Measurements from ENCODE around the gene MFAP3.

The MFAP3 gene

DNA sequence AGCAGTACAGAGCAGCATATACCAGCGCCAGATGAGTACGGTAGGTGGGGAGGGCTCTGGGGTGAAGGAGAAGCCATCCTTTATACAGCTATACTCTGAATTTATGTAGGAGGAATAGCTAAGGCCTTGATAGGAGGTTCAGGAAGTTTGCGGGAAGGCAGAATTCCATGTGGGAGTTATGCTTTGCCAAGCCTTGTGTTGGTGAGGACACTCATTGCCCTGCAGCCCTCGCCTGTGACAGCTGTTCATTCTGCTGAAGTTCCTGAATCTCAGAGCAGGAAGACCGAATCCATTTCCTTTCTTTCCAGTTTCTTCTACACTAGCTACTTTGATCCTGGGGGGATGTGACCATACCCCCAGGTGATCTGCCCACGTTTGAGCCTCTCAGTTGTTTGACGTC, 7.7 kb downstream of the MFAP3 start:
- no peak overlapping the region for H3K27ac ChIP-seq (ENCODE audit: insufficient read depth, low read length, poor library complexity, severe bottlenecking)
- H3K9me3 ChIP-seq (ENCODE audit: control insufficient read depth, low read length) = no peaks in the 10 kb centered on the region
- no peaks in the 10 kb centered on the region for H3K4me1 ChIP-seq (ENCODE audit: control insufficient read depth, insufficient read depth, low read length, poor library complexity, severe bottlenecking)
- no peaks in the 10 kb centered on the region for H3K27me3 ChIP-seq (replicated peaks; ENCODE audit: control insufficient read depth, insufficient read depth, low read length, poor library complexity, severe bottlenecking)
- H3K36me3 ChIP-seq (ENCODE audit: control insufficient read depth, insufficient read depth, low read length) = peaks cover 5% of the 10 kb centered on the region
- DNase-seq = no peak
- no peak overlapping the region for H3K4me3 ChIP-seq (ENCODE audit: insufficient read depth, low read depth, low read length, poor library complexity, severe bottlenecking)

DNA sequence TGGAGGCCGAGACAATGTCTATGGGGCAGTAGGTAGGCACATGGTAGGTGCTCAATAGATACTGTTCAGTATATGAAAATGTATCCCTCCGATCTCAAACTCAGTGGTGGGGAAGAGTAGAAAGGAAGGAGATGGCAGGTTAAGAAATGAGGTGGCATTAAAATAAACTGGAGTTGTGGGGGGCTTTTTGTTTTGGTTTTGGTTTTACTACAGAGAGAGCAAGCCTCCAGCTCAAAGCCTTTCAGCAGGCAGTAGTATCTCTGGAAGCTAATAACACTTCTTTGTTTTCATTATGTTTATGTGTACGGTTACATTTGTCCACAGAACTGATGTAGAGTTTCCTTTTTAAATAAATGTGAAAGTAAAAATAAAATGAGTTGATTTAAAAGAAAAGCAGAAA, 8.6 kb downstream of the MFAP3 start:
- Histone ChIP-seq H3K9me3 (ENCODE audit: control insufficient read depth, low read length) (no peaks in the 10 kb centered on the region), H3K36me3 (ENCODE audit: control insufficient read depth, insufficient read depth, low read length) (peaks cover 5% of the 10 kb centered on the region), H3K27ac (ENCODE audit: insufficient read depth, low read length, poor library complexity, severe bottlenecking) (no peak overlapping the region), H3K4me3 (ENCODE audit: insufficient read depth, low read depth, low read length, poor library complexity, severe bottlenecking) (no peak overlapping the region), H3K27me3 (replicated peaks; ENCODE audit: control insufficient read depth, insufficient read depth, low read length, poor library complexity, severe bottlenecking) (no peaks in the 10 kb centered on the region), H3K4me1 (ENCODE audit: control insufficient read depth, insufficient read depth, low read length, poor library complexity, severe bottlenecking) (no peaks in the 10 kb centered on the region)
- DNase-seq = no peak

DNA sequence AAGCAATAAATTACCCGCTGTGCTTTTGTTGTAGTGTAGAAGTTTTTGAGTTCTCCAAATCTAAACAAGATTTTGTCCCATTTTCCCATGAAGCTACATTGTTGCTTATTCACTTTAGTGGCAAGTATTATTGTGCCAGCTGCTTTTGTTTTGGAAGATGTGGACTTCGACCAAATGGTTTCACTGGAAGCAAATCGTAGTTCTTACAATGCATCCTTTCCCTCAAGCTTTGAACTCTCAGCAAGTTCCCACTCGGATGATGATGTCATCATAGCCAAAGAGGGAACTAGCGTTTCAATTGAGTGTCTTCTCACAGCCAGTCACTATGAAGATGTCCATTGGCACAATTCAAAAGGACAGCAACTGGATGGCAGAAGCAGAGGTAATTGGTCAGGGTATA, 10.9 kb downstream of the MFAP3 start:
- no peak for DNase-seq
- H3K4me1 ChIP-seq (ENCODE audit: control insufficient read depth, insufficient read depth, low read length, poor library complexity, severe bottlenecking) = no peaks in the 10 kb centered on the region
- H3K9me3 ChIP-seq (ENCODE audit: control insufficient read depth, low read length) = no peaks in the 10 kb centered on the region
- H3K36me3 ChIP-seq (ENCODE audit: control insufficient read depth, insufficient read depth, low read length) = peaks cover 15% of the 10 kb centered on the region
- no peaks in the 10 kb centered on the region for H3K27me3 ChIP-seq (replicated peaks; ENCODE audit: control insufficient read depth, insufficient read depth, low read length, poor library complexity, severe bottlenecking)
- no peak overlapping the region for H3K27ac ChIP-seq (ENCODE audit: insufficient read depth, low read length, poor library complexity, severe bottlenecking)
- no peak overlapping the region for H3K4me3 ChIP-seq (ENCODE audit: insufficient read depth, low read depth, low read length, poor library complexity, severe bottlenecking)

DNA sequence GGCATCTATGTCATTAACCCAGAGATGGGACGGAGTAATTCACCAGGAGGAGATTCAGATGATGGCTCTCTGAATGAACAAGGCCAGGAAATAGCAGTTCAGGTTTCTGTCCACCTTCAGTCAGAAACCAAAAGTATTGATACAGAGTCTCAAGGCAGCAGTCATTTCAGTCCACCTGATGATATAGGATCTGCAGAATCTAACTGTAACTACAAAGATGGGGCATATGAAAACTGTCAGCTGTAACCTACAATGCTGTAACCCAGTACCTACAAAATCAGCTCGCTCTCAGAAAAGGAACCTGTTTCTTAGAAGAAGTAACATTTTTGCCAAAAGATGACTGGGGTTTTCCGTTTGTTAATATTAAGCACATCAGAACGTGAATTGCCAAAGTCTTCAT, 14.7 kb downstream of the MFAP3 start:
- no peaks in the 10 kb centered on the region for H3K27me3 ChIP-seq (replicated peaks; ENCODE audit: control insufficient read depth, insufficient read depth, low read length, poor library complexity, severe bottlenecking)
- H3K36me3 ChIP-seq (ENCODE audit: control insufficient read depth, insufficient read depth, low read length) = peaks cover 10% of the 10 kb centered on the region
- no peak for DNase-seq
- no peak overlapping the region for H3K4me3 ChIP-seq (ENCODE audit: insufficient read depth, low read depth, low read length, poor library complexity, severe bottlenecking)
- no peaks in the 10 kb centered on the region for H3K4me1 ChIP-seq (ENCODE audit: control insufficient read depth, insufficient read depth, low read length, poor library complexity, severe bottlenecking)
- H3K27ac ChIP-seq (ENCODE audit: insufficient read depth, low read length, poor library complexity, severe bottlenecking) = no peak overlapping the region
- H3K9me3 ChIP-seq (ENCODE audit: control insufficient read depth, low read length) = no peaks in the 10 kb centered on the region

DNA sequence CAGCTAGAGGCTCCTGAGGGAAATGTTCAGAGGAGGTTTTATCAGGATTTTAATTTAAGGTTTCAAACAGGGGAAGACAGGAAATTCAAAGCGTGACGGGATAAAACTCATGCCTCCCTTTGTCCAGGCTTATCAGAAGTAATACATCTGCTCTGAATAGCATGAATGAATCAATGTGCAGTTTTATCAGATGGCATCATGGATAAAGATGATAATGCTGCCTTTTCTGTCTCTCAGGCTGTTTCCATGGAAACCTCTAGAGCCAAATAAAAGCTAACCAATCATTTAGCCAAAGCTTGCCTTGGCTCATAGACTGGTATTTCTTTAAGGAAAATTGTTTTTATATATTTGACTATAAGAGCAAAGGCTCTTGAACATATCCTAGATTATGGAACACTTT, 16.4 kb downstream of the MFAP3 start:
- no peak overlapping the region for H3K4me3 ChIP-seq (ENCODE audit: insufficient read depth, low read depth, low read length, poor library complexity, severe bottlenecking)
- peaks cover 10% of the 10 kb centered on the region for H3K36me3 ChIP-seq (ENCODE audit: control insufficient read depth, insufficient read depth, low read length)
- no peak overlapping the region for H3K27ac ChIP-seq (ENCODE audit: insufficient read depth, low read length, poor library complexity, severe bottlenecking)
- H3K4me1 ChIP-seq (ENCODE audit: control insufficient read depth, insufficient read depth, low read length, poor library complexity, severe bottlenecking) = no peaks in the 10 kb centered on the region
- no peak for DNase-seq
- H3K9me3 ChIP-seq (ENCODE audit: control insufficient read depth, low read length) = no peaks in the 10 kb centered on the region
- H3K27me3 ChIP-seq (replicated peaks; ENCODE audit: control insufficient read depth, insufficient read depth, low read length, poor library complexity, severe bottlenecking) = no peaks in the 10 kb centered on the region

DNA sequence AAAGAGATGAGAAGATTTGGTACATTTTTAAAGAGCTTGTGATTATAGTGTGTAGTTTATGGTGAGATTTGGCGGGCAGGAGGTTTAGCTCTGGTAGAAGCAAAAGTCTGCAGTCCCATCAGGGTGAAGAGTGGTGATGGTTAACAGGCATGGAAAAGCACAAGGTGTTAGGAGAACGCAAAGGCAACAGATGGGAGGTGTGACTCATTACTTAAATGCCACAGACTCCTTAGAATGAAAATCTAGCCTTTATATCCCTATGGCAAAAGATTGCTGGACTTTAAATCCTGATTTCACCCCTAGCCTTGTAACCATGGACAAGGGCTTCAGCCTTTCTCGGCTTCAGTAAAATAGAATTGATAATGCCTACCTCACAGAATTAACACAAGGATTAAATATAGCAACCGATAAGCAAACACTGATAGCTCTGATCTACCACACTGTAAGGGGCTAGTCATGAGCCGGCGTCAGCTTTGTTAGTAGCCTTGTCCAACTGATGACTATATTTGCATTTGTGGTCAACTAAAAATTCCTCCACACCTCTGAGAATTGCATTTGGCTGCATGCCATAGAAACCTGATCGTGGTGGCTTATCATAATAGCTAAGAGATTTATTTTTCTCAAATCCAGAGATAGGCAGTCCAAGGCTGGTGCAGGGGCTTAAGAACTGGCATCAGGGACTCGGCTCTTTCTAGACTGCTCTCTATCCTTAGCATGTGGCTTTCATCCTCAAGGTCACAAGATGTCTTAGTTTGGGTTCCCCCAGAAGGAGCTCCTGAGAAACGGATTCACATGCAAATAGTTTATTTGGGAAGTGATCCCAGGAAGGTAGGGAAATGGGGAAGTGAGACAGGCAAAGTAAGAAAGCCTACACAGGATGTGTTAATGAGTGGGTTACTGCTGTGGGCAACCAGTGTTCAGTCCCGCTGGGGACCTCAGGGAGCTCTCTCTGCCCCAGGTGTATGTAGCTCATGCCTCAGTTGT, 19.6 kb downstream of the MFAP3 start:
- Histone ChIP-seq H3K36me3 (ENCODE audit: control insufficient read depth, insufficient read depth, low read length) (peaks cover 7% of the 10 kb centered on the region), H3K9me3 (ENCODE audit: control insufficient read depth, low read length) (no peaks in the 10 kb centered on the region), H3K4me1 (ENCODE audit: control insufficient read depth, insufficient read depth, low read length, poor library complexity, severe bottlenecking) (no peaks in the 10 kb centered on the region), H3K4me3 (ENCODE audit: insufficient read depth, low read depth, low read length, poor library complexity, severe bottlenecking) (no peak overlapping the region), H3K27ac (ENCODE audit: insufficient read depth, low read length, poor library complexity, severe bottlenecking) (no peak overlapping the region), H3K27me3 (replicated peaks; ENCODE audit: control insufficient read depth, insufficient read depth, low read length, poor library complexity, severe bottlenecking) (no peaks in the 10 kb centered on the region)
- DNase-seq = no peak

DNA sequence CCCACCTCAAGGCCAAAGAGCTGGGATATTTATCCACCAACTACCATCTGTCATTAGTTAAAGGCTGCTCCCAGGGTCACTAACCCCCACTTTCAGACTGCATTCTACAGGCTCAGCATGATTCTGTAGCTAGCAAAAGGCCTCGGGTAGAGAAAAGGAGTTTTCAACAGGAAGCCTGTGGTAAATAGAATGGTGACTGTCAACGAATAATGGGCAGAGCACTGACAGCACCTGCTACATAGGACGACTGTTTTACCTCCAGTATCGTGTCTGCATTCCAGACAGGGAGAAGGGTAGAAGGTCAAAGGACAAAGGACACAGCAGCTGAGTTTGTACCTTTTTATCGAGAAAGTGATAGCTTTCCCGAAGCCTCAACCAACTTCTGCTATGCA, 20.3 kb downstream of the MFAP3 start:
- H3K9me3 ChIP-seq (ENCODE audit: control insufficient read depth, low read length) = no peaks in the 10 kb centered on the region
- H3K36me3 ChIP-seq (ENCODE audit: control insufficient read depth, insufficient read depth, low read length) = no peaks in the 10 kb centered on the region
- H3K4me3 ChIP-seq (ENCODE audit: insufficient read depth, low read depth, low read length, poor library complexity, severe bottlenecking) = no peak overlapping the region

DNA sequence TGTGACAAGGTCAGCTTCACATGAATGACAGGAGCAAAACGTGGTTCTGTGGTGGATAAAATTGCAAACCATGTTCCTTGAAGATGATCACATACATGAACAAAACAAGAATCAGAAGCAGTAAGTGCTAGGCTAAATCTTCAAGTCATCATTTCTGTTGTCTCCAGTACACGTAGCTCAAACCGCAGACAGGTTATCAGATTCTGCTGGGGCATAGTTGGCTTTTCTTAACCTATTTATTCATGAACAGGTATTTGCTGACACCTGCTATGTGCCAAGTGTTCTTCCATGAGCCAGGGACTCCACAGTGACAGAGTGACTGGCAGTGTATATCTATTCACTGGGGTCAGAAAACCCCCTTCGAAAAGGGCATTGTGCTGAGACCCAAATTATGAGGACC, 20.8 kb downstream of the MFAP3 start:
- no peak overlapping the region for H3K27ac ChIP-seq (ENCODE audit: insufficient read depth, low read length, poor library complexity, severe bottlenecking)
- H3K4me3 ChIP-seq (ENCODE audit: insufficient read depth, low read depth, low read length, poor library complexity, severe bottlenecking) = no peak overlapping the region
- no peaks in the 10 kb centered on the region for H3K9me3 ChIP-seq (ENCODE audit: control insufficient read depth, low read length)
- DNase-seq = no peak
- H3K4me1 ChIP-seq (ENCODE audit: control insufficient read depth, insufficient read depth, low read length, poor library complexity, severe bottlenecking) = no peaks in the 10 kb centered on the region
- no peaks in the 10 kb centered on the region for H3K36me3 ChIP-seq (ENCODE audit: control insufficient read depth, insufficient read depth, low read length)
- no peaks in the 10 kb centered on the region for H3K27me3 ChIP-seq (replicated peaks; ENCODE audit: control insufficient read depth, insufficient read depth, low read length, poor library complexity, severe bottlenecking)

More for the DNA sequence above, 20.3 kb downstream of the MFAP3 start:
- Histone ChIP-seq H3K27ac (ENCODE audit: insufficient read depth, low read length, poor library complexity, severe bottlenecking) (no peak overlapping the region), H3K27me3 (replicated peaks; ENCODE audit: control insufficient read depth, insufficient read depth, low read length, poor library complexity, severe bottlenecking) (no peaks in the 10 kb centered on the region), H3K4me1 (ENCODE audit: control insufficient read depth, insufficient read depth, low read length, poor library complexity, severe bottlenecking) (no peaks in the 10 kb centered on the region)
- DNase-seq = no peak

DNA sequence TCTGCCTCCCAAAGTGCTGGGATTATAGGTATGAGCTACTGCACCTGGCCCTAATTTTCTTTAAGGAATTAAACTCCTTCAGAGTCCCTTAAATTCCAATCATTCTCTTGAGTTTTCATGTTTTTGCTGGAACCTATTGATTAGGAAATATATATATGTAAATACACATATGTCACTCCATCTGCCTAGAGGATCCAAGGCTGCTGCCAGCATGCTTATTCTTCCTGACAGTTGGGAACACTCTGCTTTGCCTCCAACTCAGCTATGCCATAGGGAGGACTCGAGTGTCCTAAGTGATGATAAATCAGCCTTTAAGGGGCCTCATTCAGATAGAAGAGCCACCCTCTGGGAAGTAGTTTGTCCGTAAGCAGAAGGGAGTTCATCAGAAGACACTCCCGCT, 21.8 kb downstream of the MFAP3 start:
- no peaks in the 10 kb centered on the region for H3K36me3 ChIP-seq (ENCODE audit: control insufficient read depth, insufficient read depth, low read length)
- H3K27me3 ChIP-seq (replicated peaks; ENCODE audit: control insufficient read depth, insufficient read depth, low read length, poor library complexity, severe bottlenecking) = no peaks in the 10 kb centered on the region
- H3K27ac ChIP-seq (ENCODE audit: insufficient read depth, low read length, poor library complexity, severe bottlenecking) = no peak overlapping the region
- H3K4me3 ChIP-seq (ENCODE audit: insufficient read depth, low read depth, low read length, poor library complexity, severe bottlenecking) = no peak overlapping the region
- no peak for DNase-seq
- H3K9me3 ChIP-seq (ENCODE audit: control insufficient read depth, low read length) = no peaks in the 10 kb centered on the region
- no peaks in the 10 kb centered on the region for H3K4me1 ChIP-seq (ENCODE audit: control insufficient read depth, insufficient read depth, low read length, poor library complexity, severe bottlenecking)

DNA sequence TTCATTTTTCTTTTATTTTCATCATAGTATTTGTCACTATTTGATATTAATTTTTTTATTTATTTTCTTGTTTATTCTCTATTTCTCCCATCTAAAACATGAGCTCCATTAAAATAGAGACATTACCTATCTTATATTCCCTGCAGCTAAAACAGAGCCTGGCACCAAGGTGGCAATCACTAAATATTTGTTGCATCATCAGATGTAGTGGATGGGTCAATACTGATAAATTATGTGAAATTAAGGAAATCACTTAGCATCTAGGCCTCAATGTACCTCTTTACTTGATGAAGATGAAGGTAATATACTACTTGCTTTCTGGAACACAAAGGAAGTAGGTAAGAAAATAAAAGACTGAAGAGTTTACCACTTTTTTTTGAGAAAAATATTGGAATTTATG, 24.6 kb downstream of the MFAP3 start:
- Histone ChIP-seq H3K9me3 (ENCODE audit: control insufficient read depth, low read length) (no peaks in the 10 kb centered on the region), H3K36me3 (ENCODE audit: control insufficient read depth, insufficient read depth, low read length) (no peaks in the 10 kb centered on the region), H3K27ac (ENCODE audit: insufficient read depth, low read length, poor library complexity, severe bottlenecking) (no peak overlapping the region), H3K4me3 (ENCODE audit: insufficient read depth, low read depth, low read length, poor library complexity, severe bottlenecking) (no peak overlapping the region), H3K4me1 (ENCODE audit: control insufficient read depth, insufficient read depth, low read length, poor library complexity, severe bottlenecking) (no peaks in the 10 kb centered on the region), H3K27me3 (replicated peaks; ENCODE audit: control insufficient read depth, insufficient read depth, low read length, poor library complexity, severe bottlenecking) (no peaks in the 10 kb centered on the region)
- no peak for DNase-seq
